Stomach (tissue), 4 donors: ENCODE results near the gene XG.

Source experiments
- EP300 ChIP-seq: sonication (generic); formaldehyde crosslinking; IDR thresholded peaks from one replicate; pipeline ENCODE4 v1.6.1; 2017; ENCODE audit warnings: antibody characterized with exemption
- POLR2A ChIP-seq, 4 donors: fragments of 450-650 bp; IDR thresholded peaks; one replicate each; pipeline ENCODE4 v1.6.1; 2016; ENCODE audit warnings: antibody characterized with exemption in 4 of 4, control low read depth in 2 of 4, mild to moderate bottlenecking in 1 of 4, moderate library complexity in 1 of 4
- POLR2AphosphoS5 ChIP-seq, 3 donors: sonication (generic); formaldehyde crosslinking; IDR thresholded peaks; one replicate each; pipeline ENCODE4 v1.6.1; 2016; ENCODE audit warnings: antibody characterized with exemption in 3 of 3
- TF ChIP-seq, protein P1 (sequence below), 7 experiments: fragments of 450-650 bp in 4 of 7; fragments of 200-600 bp in 3 of 7; sonication (generic) in 3 of 7; IDR thresholded peaks; one replicate each; pipeline ENCODE4 v1.5.1; 2016 to 2019; ENCODE audit warnings: antibody characterized with exemption in 7 of 7, control low read depth in 2 of 7, mild to moderate bottlenecking in 1 of 7

GRCh38 chrX:2784026-2784425 is 32.2 kb downstream of the XG start:
- TF ChIP-seq, protein P1, sequence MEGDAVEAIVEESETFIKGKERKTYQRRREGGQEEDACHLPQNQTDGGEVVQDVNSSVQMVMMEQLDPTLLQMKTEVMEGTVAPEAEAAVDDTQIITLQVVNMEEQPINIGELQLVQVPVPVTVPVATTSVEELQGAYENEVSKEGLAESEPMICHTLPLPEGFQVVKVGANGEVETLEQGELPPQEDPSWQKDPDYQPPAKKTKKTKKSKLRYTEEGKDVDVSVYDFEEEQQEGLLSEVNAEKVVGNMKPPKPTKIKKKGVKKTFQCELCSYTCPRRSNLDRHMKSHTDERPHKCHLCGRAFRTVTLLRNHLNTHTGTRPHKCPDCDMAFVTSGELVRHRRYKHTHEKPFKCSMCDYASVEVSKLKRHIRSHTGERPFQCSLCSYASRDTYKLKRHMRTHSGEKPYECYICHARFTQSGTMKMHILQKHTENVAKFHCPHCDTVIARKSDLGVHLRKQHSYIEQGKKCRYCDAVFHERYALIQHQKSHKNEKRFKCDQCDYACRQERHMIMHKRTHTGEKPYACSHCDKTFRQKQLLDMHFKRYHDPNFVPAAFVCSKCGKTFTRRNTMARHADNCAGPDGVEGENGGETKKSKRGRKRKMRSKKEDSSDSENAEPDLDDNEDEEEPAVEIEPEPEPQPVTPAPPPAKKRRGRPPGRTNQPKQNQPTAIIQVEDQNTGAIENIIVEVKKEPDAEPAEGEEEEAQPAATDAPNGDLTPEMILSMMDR (IDR thresholded peaks at IDR 0.05), result no peak
- TF ChIP-seq EP300 (no peak), POLR2AphosphoS5 (IDR thresholded peaks at IDR 0.05) (no peak), POLR2A (IDR thresholded peaks at IDR 0.05) (no peak)
